HEK293 (cell line): ENCODE results near the gene CR1.
"Not testable (repeated sequence)": the region's sequence is repeated elsewhere in the genome, so short reads cannot be mapped to it uniquely, and the experiment has no call there.

Experiments
- KLF16 ChIP-seq: fragments of 450-650 bp; formaldehyde crosslinking; IDR thresholded peaks from 2 replicates; pipeline ENCODE4 v1.5.1; 2017; ENCODE audit warnings: missing biosample characterization, missing genetic modification characterization
- KLF7 ChIP-seq: fragments of 450-650 bp; formaldehyde crosslinking; IDR thresholded peaks from 2 replicates; pipeline ENCODE4 v1.5.1; 2016; ENCODE audit warnings: missing biosample characterization, missing genetic modification characterization, borderline replicate concordance
- ZBTB21 ChIP-seq: fragments of 450-650 bp; formaldehyde crosslinking; IDR thresholded peaks from 2 replicates; pipeline ENCODE4 v1.5.1; 2017; ENCODE audit warnings: missing biosample characterization, missing genetic modification characterization
- ZNF112 ChIP-seq: fragments of 450-650 bp; formaldehyde crosslinking; IDR thresholded peaks from 2 replicates; pipeline ENCODE4 v1.5.0; 2017; ENCODE audit warnings: missing biosample characterization, missing genetic modification characterization
- ZNF549 ChIP-seq: fragments of 450-650 bp; IDR thresholded peaks from 2 replicates; pipeline ENCODE4 v1.5.1; 2018; ENCODE audit warnings: missing biosample characterization, missing genetic modification characterization, mild to moderate bottlenecking, inconsistent platforms, moderate library complexity
- TF ChIP-seq, protein P1 (sequence below): fragments of 450-650 bp; formaldehyde crosslinking; IDR thresholded peaks from 2 replicates; pipeline ENCODE4 v1.5.1; 2016; ENCODE audit warnings: missing biosample characterization, missing genetic modification characterization
- TF ChIP-seq, protein P2 (sequence below): sonication (generic); formaldehyde crosslinking; IDR thresholded peaks from 2 replicates; pipeline ENCODE4 v1.8.1; 2022; ENCODE audit warnings: mild to moderate bottlenecking, moderate library complexity, missing genetic modification reagents
- TF ChIP-seq, protein P3 (sequence below): fragments of 450-650 bp; formaldehyde crosslinking; IDR thresholded peaks from 2 replicates; pipeline ENCODE4 v1.5.1; 2016; ENCODE audit warnings: missing biosample characterization, missing genetic modification characterization
- TF ChIP-seq, protein P4 (sequence below): fragments of 450-650 bp; formaldehyde crosslinking; IDR thresholded peaks from 2 replicates; pipeline ENCODE4 v1.5.1; 2016; ENCODE audit warnings: missing biosample characterization, missing genetic modification characterization
- TF ChIP-seq, protein P5 (sequence below): fragments of 450-650 bp; formaldehyde crosslinking; IDR thresholded peaks from 2 replicates; pipeline ENCODE4 v1.5.1; 2016; ENCODE audit warnings: missing biosample characterization, missing genetic modification characterization
- TF ChIP-seq, protein P6 (sequence below): fragments of 450-650 bp; formaldehyde crosslinking; IDR thresholded peaks from 2 replicates; pipeline ENCODE4 v1.5.1; 2016; ENCODE audit warnings: missing biosample characterization, missing genetic modification characterization

DNA sequence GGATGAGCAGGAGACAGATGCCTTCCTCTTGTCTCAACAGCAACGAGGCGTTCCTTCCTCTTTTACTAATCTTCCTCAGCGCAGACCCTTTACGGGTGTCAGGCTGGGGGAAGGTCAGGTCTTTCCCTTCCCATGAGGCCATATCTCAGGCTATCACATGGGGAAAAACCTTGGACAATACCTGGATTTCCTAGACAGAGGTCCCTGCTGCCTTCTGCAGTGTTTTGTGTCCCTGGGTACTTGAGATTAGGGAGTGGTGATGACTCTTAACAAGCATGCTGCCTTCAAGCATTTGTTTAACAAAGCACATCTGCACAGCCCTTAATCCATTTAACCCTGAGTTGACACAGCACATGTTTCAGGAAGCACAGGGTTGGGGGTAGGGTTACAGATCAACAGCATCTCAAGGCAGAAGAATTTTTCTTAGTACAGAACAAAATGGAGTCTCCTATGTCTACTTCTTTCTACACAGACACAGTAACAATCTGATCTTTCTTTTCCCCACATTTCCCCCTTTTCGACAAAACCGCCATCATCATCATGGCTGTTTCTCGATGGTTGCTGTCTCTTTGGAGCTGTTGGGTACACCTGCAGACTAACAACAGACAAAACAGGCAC, 139.7 kb downstream of the CR1 start:
- TF ChIP-seq ZBTB21, KLF16, KLF7, ZNF112, ZNF549 (tag by site-specific recombination): not testable (repeated sequence)
- TF ChIP-seq, protein P1, sequence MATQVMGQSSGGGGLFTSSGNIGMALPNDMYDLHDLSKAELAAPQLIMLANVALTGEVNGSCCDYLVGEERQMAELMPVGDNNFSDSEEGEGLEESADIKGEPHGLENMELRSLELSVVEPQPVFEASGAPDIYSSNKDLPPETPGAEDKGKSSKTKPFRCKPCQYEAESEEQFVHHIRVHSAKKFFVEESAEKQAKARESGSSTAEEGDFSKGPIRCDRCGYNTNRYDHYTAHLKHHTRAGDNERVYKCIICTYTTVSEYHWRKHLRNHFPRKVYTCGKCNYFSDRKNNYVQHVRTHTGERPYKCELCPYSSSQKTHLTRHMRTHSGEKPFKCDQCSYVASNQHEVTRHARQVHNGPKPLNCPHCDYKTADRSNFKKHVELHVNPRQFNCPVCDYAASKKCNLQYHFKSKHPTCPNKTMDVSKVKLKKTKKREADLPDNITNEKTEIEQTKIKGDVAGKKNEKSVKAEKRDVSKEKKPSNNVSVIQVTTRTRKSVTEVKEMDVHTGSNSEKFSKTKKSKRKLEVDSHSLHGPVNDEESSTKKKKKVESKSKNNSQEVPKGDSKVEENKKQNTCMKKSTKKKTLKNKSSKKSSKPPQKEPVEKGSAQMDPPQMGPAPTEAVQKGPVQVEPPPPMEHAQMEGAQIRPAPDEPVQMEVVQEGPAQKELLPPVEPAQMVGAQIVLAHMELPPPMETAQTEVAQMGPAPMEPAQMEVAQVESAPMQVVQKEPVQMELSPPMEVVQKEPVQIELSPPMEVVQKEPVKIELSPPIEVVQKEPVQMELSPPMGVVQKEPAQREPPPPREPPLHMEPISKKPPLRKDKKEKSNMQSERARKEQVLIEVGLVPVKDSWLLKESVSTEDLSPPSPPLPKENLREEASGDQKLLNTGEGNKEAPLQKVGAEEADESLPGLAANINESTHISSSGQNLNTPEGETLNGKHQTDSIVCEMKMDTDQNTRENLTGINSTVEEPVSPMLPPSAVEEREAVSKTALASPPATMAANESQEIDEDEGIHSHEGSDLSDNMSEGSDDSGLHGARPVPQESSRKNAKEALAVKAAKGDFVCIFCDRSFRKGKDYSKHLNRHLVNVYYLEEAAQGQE: not testable (repeated sequence)
- TF ChIP-seq, protein P2, sequence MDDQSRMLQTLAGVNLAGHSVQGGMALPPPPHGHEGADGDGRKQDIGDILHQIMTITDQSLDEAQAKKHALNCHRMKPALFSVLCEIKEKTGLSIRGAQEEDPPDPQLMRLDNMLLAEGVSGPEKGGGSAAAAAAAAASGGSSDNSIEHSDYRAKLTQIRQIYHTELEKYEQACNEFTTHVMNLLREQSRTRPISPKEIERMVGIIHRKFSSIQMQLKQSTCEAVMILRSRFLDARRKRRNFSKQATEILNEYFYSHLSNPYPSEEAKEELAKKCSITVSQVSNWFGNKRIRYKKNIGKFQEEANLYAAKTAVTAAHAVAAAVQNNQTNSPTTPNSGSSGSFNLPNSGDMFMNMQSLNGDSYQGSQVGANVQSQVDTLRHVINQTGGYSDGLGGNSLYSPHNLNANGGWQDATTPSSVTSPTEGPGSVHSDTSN (CRISPR knock-in tag): not testable (repeated sequence)
- TF ChIP-seq, protein P3, sequence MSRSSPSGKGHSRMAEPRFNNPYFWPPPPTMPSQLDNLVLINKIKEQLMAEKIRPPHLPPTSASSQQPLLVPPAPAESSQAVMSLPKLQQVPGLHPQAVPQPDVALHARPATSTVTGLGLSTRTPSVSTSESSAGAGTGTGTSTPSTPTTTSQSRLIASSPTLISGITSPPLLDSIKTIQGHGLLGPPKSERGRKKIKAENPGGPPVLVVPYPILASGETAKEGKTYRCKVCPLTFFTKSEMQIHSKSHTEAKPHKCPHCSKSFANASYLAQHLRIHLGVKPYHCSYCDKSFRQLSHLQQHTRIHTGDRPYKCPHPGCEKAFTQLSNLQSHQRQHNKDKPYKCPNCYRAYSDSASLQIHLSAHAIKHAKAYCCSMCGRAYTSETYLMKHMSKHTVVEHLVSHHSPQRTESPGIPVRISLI (tag by site-specific recombination): not testable (repeated sequence)
- TF ChIP-seq, protein P4, sequence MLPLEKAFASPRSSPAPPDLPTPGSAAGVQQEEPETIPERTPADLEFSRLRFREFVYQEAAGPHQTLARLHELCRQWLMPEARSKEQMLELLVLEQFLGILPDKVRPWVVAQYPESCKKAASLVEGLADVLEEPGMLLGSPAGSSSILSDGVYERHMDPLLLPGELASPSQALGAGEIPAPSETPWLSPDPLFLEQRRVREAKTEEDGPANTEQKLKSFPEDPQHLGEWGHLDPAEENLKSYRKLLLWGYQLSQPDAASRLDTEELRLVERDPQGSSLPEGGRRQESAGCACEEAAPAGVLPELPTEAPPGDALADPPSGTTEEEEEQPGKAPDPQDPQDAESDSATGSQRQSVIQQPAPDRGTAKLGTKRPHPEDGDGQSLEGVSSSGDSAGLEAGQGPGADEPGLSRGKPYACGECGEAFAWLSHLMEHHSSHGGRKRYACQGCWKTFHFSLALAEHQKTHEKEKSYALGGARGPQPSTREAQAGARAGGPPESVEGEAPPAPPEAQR (tag by site-specific recombination): not testable (repeated sequence)
- TF ChIP-seq, protein P5, sequence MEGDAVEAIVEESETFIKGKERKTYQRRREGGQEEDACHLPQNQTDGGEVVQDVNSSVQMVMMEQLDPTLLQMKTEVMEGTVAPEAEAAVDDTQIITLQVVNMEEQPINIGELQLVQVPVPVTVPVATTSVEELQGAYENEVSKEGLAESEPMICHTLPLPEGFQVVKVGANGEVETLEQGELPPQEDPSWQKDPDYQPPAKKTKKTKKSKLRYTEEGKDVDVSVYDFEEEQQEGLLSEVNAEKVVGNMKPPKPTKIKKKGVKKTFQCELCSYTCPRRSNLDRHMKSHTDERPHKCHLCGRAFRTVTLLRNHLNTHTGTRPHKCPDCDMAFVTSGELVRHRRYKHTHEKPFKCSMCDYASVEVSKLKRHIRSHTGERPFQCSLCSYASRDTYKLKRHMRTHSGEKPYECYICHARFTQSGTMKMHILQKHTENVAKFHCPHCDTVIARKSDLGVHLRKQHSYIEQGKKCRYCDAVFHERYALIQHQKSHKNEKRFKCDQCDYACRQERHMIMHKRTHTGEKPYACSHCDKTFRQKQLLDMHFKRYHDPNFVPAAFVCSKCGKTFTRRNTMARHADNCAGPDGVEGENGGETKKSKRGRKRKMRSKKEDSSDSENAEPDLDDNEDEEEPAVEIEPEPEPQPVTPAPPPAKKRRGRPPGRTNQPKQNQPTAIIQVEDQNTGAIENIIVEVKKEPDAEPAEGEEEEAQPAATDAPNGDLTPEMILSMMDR: not testable (repeated sequence)
- TF ChIP-seq, protein P6, sequence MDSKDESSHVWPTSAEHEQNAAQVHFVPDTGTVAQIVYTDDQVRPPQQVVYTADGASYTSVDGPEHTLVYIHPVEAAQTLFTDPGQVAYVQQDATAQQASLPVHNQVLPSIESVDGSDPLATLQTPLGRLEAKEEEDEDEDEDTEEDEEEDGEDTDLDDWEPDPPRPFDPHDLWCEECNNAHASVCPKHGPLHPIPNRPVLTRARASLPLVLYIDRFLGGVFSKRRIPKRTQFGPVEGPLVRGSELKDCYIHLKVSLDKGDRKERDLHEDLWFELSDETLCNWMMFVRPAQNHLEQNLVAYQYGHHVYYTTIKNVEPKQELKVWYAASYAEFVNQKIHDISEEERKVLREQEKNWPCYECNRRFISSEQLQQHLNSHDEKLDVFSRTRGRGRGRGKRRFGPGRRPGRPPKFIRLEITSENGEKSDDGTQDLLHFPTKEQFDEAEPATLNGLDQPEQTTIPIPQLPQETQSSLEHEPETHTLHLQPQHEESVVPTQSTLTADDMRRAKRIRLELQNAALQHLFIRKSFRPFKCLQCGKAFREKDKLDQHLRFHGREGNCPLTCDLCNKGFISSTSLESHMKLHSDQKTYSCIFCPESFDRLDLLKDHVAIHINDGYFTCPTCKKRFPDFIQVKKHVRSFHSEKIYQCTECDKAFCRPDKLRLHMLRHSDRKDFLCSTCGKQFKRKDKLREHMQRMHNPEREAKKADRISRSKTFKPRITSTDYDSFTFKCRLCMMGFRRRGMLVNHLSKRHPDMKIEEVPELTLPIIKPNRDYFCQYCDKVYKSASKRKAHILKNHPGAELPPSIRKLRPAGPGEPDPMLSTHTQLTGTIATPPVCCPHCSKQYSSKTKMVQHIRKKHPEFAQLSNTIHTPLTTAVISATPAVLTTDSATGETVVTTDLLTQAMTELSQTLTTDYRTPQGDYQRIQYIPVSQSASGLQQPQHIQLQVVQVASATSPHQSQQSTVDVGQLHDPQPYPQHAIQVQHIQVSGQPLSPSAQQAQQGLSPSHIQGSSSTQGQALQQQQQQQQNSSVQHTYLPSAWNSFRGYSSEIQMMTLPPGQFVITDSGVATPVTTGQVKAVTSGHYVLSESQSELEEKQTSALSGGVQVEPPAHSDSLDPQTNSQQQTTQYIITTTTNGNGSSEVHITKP (tag by site-specific recombination): not testable (repeated sequence)
